H1 (cell line): ENCODE measurements around the gene PRELID2. TPM values are rescaled to one million over a fixed set of nuclear protein-coding genes. Genes with fewer than 3 reads are reported as not detected.

Source experiments
- TAF1 ChIP-seq: IDR thresholded peaks from 2 replicates; pipeline ENCODE4 v1.6.1; 2011; ENCODE audit warnings: mild to moderate bottlenecking, low read depth, low read length
- YY1 ChIP-seq: IDR thresholded peaks from 2 replicates; pipeline ENCODE4 v1.6.1; 2011; ENCODE audit warnings: low read depth, mild to moderate bottlenecking, low read length
- polyA plus RNA-seq, 7 experiments: library from polyadenylated mRNA; depleted of rRNA in 3 of 7; stranded (reverse) in 5 of 7; unstranded in 2 of 7; fragments of >200 nt in 5 of 7; fragments of 200-250 nt in 2 of 7; gene quantifications; 1 replicate in 5 of 7; 2 replicates in 1 of 7; 4 replicates in 1 of 7; pipeline versions ENCODE4 v1.2.1 to v1.2.3, GENCODE V29; 2011 to 2013; ENCODE audit warnings: missing spikeins in 2 of 7, mixed read lengths in 2 of 7
- total RNA-seq: library from RNA; stranded (reverse); fragmentation: NEBNext Ultra II Directional; extraction: Animal tissue kit (Norgen Biotek cat#: 25700); gene quantifications from 2 replicates; pipeline ENCODE4 v1.2.1, GENCODE V29; 2021
- TF ChIP-seq, protein P1 (sequence below): fragments of 300-600 bp; sonication (generic); IDR thresholded peaks from 2 replicates; pipeline ENCODE4 v1.7.1; 2012; ENCODE audit warnings: low read length, moderate library complexity, mild to moderate bottlenecking, inconsistent platforms; ENCODE audit not compliant: insufficient replicate concordance

PRELID2 gene
- total and polyA plus RNA-seq, 2 of the 8 experiments (the other 6 are each of a cell fraction or from before 2014, with no cell fraction given) = 2.2 to 7.8 TPM

- TF ChIP-seq, protein P1, sequence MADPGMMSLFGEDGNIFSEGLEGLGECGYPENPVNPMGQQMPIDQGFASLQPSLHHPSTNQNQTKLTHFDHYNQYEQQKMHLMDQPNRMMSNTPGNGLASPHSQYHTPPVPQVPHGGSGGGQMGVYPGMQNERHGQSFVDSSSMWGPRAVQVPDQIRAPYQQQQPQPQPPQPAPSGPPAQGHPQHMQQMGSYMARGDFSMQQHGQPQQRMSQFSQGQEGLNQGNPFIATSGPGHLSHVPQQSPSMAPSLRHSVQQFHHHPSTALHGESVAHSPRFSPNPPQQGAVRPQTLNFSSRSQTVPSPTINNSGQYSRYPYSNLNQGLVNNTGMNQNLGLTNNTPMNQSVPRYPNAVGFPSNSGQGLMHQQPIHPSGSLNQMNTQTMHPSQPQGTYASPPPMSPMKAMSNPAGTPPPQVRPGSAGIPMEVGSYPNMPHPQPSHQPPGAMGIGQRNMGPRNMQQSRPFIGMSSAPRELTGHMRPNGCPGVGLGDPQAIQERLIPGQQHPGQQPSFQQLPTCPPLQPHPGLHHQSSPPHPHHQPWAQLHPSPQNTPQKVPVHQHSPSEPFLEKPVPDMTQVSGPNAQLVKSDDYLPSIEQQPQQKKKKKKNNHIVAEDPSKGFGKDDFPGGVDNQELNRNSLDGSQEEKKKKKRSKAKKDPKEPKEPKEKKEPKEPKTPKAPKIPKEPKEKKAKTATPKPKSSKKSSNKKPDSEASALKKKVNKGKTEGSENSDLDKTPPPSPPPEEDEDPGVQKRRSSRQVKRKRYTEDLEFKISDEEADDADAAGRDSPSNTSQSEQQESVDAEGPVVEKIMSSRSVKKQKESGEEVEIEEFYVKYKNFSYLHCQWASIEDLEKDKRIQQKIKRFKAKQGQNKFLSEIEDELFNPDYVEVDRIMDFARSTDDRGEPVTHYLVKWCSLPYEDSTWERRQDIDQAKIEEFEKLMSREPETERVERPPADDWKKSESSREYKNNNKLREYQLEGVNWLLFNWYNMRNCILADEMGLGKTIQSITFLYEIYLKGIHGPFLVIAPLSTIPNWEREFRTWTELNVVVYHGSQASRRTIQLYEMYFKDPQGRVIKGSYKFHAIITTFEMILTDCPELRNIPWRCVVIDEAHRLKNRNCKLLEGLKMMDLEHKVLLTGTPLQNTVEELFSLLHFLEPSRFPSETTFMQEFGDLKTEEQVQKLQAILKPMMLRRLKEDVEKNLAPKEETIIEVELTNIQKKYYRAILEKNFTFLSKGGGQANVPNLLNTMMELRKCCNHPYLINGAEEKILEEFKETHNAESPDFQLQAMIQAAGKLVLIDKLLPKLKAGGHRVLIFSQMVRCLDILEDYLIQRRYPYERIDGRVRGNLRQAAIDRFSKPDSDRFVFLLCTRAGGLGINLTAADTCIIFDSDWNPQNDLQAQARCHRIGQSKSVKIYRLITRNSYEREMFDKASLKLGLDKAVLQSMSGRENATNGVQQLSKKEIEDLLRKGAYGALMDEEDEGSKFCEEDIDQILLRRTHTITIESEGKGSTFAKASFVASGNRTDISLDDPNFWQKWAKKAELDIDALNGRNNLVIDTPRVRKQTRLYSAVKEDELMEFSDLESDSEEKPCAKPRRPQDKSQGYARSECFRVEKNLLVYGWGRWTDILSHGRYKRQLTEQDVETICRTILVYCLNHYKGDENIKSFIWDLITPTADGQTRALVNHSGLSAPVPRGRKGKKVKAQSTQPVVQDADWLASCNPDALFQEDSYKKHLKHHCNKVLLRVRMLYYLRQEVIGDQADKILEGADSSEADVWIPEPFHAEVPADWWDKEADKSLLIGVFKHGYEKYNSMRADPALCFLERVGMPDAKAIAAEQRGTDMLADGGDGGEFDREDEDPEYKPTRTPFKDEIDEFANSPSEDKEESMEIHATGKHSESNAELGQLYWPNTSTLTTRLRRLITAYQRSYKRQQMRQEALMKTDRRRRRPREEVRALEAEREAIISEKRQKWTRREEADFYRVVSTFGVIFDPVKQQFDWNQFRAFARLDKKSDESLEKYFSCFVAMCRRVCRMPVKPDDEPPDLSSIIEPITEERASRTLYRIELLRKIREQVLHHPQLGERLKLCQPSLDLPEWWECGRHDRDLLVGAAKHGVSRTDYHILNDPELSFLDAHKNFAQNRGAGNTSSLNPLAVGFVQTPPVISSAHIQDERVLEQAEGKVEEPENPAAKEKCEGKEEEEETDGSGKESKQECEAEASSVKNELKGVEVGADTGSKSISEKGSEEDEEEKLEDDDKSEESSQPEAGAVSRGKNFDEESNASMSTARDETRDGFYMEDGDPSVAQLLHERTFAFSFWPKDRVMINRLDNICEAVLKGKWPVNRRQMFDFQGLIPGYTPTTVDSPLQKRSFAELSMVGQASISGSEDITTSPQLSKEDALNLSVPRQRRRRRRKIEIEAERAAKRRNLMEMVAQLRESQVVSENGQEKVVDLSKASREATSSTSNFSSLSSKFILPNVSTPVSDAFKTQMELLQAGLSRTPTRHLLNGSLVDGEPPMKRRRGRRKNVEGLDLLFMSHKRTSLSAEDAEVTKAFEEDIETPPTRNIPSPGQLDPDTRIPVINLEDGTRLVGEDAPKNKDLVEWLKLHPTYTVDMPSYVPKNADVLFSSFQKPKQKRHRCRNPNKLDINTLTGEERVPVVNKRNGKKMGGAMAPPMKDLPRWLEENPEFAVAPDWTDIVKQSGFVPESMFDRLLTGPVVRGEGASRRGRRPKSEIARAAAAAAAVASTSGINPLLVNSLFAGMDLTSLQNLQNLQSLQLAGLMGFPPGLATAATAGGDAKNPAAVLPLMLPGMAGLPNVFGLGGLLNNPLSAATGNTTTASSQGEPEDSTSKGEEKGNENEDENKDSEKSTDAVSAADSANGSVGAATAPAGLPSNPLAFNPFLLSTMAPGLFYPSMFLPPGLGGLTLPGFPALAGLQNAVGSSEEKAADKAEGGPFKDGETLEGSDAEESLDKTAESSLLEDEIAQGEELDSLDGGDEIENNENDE = no peak
- TF ChIP-seq YY1 (no peak), TAF1 (no peak)
Measured at GRCh38 chr5:145869753-145870152, 34.6 kb upstream of the PRELID2 start (continued).
